Activated effector memory CD4-positive, alpha-beta T cell treated with anti-CD3 and anti-CD28 coated beads, Interleukin-2, amount 50 U/mL, for 16 hours (primary cell): ENCODE data around the gene CXCR2.
A peak's percentile ranks its signal among the peaks of the same experiment; 100 is the strongest.
"Not testable (repeated sequence)": the region's sequence is repeated elsewhere in the genome, so short reads cannot be mapped to it uniquely, and the experiment has no call there.

Experiments
- DNase-seq: peaks from one replicate; pipeline ENCODE4 v3.0.0-alpha.2; 2020

CXCR2 gene

DNA sequence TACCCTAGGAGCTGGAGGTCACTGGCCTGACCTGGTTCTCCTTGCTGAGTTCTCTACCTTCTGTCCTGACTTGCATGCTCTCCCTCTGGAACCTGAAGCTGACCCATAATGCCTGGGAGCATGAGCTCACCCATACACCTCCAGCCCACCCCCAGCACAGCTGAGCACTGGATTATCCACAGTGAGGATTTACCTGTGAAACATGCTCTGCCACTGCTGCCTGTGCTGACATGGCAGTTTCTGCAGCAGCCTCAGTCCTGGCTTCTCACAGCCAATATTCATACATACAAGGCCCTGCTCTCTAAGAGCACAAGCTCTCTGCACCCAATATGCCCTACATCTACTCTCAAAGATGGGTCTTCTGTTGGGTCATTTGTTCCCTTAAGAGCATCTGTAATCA lies 5.0 kb downstream of the CXCR2 start:
- no peak for DNase-seq

DNA sequence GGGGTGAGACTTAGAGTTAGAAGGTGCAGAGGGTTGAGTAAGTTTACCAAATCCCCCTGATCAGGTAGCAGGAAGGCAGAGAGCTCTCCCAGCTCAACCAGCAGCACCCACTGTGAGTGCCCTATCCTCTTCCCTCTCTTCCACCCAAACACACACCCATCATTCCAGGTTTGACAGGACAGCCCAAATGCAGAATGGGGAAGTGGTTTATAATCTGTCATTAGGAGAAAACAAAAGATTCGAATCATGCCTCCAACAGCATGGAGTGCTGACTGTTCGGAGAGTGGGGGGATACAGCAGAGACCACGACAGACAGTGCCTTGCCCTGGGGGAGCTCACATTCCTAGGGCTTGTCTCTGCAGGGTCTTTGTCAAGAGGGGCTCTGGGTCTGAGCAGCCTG lies 11.7 kb downstream of the CXCR2 start:
- DNase-seq: no peak

DNA sequence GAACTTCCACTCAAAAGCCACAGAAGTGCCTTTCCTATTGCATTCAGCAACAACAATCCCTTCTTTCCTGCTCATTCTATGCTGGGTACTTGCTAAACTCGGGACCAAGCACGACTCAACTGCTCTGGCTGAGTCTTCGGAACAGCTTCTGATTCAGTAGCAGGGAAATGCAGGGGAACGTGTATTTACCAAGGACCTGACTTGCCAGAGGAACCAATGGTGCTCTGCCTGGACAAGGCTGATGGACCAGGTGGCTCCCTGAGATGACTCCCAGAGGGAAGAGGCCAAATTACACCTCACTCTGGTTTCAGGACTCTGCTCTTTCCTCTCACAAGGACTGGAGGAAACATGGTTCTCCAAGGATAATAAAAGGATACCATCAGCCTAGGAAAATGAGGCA lies 12.2 kb downstream of the CXCR2 start:
- DNase-seq: no peak

DNA sequence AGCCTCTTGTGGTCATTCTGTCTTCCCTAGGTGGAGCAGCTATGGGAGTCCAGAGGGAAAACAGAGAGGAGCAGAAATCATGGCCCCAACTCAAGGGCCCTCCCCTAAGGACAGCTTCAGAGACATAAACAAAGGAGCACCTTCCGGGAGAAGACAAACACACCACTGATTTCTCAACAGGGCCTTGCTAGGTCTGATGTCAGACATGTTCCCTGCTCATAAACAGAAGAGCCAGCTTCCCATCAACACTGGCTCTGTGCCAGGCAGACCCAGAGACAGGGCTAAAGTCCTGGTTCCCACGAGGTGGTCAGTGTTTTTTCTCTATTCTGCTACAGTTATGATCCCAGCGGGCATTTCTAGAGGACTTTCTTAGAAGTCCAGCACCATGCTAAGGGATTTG lies 19.3 kb downstream of the CXCR2 start:
- no peak for DNase-seq

DNA sequence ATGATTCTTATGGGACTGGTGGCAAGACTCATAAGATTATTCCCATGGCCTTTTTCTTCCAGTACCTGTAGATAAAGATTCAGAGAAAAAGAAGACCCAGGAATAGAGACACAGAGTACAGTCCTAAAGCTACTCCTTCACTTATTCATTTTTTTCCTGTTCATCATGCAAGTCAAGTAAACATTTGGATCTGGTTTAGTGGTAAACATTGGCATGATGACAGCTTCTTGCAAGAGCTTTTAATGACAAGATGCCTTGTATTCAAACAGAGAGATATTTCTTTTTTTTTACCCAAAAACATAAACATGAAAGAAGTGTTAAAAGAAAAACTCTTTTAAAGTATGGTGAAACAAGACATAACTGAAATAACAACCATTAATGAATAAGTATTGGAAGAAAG lies 20.2 kb downstream of the CXCR2 start:
- DNase-seq: no peak

DNA sequence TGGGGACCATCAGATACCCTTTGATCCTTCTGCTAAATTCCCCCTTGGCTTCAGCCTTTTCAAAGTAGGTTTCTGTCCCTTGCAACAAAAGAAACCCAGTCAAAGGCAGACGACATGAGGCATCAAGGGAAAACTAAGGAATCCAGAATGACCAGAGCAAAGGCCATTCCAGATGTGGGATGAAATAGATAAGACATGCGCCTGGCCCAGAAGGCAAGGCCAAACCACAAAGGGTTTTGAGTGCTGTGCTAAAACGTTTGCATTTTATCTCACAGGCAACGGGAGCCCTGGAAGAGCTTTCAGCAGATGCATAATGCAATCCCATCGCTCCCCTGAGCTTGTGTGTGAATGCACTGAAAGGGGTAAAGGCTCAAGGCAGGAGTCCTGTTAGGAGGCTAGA lies 23.3 kb downstream of the CXCR2 start:
- DNase-seq: no peak

DNA sequence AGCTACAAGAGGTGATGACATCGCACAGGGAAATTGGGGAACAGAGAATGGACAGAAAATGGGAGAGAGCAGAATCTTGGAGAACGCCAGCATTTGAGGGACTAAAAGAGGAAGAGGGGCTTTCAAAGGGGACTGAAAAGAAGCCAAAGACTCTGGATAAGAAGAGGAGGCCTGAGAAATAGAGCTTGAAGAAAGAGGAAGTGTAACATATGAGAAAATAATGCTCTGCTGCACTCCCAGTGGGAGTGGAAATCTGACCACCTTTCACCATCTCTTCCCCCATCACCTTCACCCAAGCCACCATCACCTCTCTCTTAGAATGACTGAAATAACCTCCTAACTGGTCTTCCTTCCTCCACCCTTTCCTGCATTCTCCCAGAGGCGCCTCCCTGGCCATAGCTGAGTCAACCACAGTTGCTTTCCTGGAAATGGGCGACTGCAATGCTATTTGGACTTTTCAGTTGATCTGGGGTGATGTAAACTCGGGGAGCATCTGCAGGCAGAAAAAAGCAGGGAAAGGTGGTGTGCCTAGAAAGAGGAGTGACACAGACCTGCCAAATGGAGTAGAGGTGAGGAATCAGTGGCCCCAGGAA lies 24.1 kb downstream of the CXCR2 start:
- peak; percentile 16 for DNase-seq

DNA sequence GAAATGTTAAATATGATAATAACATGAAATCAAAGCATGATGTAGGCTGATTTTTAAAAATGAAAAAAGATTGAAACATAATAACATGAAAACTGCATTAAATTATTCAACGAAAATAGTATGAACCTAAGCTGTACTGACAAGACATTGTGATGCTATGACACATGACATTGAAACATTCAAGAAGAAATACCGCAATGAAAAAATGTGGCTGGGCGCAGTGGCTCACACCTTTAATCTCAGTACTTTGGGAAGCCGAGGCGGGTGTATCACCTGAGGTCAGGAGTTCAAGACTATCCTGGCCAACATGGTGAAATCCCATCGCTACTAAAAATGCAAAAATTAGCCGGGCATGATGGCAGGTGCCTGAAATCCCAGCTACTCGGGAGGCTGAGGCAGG lies 26.3 kb downstream of the CXCR2 start:
- no peak for DNase-seq

DNA sequence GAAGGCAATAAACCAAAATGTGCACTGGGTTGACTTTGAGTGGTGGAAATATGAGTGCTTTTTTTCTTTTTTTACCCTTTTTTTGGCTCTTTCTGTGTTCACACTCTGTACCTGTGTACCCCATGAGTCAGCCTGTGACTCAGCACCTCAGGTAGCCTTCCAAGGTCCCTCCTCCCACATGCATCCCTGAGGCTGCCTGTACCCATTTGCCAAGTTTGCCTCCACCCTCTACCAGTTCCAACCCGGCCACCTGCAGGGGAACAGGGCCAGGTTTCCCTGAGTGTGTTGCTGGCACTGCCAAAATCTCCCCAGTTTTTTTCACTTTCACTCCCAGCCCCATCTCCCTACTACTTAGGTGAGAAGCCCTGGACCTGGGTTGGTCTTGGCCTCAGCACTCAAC lies 26.9 kb downstream of the CXCR2 start:
- no peak for DNase-seq

DNA sequence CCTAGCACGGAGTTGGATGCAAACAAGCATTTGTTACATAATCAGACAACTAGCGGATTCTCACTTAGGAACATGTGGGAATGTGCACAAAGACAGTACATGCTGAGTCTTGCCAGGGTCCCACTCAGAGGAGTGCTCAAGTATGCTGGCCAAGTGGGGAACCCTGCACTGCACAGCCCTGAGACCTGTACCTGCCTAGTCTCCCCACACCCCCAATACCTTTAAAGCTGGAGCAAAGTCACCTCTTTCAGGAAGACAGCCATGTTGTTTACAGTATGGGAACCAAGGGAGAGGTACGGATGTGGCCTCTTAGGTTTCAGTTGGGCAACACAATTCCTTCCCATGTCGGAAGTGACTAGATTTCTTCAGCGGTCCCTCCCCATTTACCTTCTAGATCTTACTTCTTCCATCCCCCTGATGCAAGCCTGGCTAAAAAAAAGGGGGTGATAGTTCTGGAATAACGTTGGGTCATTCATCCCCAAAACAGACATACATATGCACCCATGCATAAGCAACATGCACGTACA lies 30.2 kb downstream of the CXCR2 start:
- DNase-seq: no peak

DNA sequence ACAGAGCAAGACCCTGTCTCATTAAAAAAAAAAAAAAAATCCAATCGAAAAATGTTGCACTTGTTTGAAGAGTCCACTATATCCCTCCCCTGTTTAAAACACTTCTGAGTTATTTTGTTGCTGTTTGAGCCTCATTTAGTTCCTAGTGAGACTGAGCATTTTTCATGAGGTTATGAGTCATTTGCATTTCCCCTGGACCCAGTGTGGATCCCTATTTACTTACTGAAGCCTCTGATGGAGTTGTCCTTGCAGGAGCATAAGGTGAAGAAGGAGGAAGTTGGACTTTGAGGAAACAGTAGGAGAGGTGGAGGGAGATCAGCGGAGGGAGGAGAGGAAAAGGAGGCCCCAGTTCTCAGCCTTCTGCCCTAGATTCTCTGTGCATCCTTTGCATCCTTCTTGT lies 35.8 kb downstream of the CXCR2 start:
- DNase-seq: no peak

DNA sequence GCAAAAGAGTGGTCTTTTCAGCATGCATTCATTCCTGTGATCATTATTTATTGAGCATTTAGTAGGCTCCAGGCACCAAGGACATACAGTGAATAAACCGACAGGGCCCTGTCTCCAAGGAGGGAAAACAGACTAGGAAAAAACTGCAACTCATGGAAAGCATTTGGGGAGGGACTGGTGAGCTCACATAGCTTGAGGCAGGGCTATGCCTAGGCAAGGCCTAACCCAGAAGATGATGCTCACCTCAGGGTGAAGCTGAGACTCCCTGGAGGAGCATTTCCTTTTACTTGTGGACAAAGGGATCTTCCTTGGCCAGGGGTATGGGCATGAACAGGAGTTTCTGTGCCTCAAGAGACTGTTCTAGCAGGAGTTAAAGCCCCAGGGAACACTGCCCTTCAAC lies 37.0 kb downstream of the CXCR2 start:
- no peak for DNase-seq

DNA sequence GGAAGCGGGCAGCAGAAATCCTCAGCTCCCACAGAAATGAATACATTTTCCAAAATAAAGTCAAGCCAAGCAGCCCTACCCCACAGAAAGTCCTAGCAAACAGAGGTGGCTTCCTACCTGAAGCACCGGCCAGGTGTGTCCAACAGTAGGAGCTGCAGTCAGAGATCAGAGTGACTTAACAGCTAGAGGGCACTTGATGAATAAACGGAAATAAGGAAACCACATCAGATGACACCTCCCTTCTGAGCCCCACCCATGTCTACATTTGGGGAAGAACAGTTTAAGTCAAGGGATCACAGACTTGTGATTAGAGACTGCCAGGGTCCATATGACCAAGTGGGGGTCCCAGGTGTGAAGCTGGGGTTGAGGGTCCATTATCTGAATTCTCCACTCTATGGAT lies 41.0 kb downstream of the CXCR2 start, which contains the start of gene CXCR1:
Gene CXCR1 (minus strand): TSS at position 172 of the 400 bp plus-strand sequence. CDS start 1,751 bp downstream, outside the sequence.
- DNase-seq: peak; percentile 67

DNA sequence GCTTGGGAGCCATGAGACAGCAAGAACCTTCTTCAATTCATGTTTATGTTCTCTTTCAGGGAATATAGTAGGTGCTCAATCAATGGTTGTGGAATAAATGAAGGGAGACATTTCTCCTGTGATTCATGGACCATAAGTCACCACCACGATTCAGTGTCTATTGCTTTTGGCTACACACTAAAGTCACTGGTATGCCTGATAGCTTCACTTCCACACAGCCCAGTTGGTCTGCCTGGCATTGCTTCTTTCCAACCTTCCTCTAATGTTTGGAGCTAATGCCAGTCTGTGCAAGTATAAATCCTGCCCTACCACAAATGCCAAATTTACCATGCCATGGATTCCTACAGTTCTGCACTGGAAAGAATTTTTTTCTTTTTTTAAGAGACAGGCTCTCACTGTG lies 42.2 kb downstream of the CXCR2 start:
- no peak for DNase-seq

DNA sequence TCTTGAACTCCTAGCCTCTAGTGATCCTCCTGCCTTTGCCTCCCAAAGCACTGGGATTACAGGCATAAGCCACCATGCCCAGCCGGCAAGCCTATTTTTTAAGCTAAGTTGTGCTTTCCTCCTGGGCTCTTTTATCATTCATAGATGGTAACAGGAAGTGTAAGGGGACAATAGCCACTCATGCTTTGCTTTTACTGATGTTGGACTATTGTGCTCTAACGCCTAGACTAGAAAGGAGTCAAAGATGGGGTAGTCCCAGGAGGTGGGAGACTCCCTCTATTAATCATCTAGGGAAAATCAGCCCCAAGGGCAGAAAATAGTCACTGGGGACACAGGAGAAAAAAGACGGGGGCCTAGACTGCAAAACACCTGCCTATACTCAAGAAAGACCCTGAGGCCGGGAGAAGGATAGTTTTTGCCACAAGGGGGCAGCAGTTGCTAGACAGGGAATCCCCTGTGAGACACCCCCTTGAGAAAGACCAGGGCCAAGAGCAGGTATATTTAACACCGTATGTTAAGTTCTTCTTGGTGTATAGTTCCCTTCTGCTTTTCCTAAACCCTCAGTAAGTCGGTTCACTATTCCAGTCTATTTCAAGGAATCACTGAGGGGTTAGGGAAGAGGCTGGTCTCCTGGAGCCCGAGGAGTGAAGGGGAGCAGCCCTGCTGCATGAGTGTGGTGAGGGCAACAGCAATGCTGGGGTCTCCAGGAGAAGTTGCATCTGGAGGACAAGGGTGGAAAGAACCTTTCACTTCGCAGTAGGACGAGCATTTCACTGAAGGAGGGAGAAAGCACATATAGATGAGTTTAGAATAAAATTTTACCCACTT lies 43.0 kb downstream of the CXCR2 start:
- DNase-seq: peak; percentile 85

DNA sequence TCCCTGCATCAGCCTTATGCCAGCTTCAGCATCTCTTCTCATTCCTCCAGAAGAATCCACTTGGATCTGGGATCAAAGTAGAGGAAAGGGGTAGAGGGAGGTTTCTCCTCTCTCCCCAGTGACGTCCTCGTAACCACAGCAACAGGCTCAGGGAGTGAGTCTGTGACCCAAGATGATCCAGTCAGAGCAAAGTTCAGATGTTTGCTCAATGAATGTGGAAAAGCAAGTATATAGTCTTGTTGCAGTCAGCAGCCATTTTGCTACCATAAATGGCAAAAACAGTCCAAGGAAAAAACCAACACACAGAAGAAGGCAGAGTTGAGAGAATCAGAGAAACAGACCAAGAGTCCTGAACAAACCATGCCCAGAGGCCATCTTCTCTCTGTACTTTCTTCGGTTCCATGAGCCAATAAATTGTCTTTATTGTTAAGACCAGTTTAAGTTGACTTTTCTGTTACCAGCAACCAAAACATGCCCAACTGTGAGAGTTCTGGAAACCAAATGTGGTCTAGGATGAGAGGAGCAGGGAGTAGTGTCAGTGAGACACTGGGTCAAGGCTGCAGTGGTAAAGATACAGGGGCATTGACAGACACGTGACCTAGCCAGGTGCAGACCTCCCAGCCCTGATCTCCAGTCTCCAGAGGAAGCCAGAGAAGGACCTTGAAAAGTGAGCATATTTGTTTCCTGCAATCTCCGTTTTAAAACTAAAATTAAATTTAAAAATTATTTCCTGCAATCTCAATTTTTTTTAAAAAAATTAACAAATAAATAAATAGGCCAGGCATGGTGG lies 44.1 kb downstream of the CXCR2 start:
- no peak for DNase-seq

DNA sequence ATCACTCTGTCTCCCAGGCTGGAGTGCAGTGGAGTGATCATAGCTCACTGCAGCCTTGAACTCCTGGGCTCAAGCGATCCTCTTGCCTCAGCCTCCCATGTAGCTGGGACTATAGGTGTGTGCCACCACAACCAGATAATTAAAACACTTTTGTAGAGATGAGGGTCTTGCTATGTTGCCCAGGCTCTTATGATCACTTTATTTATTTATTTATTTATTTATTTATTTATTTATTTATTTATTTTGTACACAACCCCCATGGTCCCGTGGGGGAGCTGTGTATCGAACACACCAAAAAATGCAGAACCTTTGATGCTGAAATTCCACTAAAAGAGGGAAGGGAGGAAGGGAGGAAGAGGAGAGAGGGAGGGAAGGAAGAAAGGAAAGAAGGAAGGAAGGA lies 45.9 kb downstream of the CXCR2 start:
- DNase-seq: not testable (repeated sequence)

DNA sequence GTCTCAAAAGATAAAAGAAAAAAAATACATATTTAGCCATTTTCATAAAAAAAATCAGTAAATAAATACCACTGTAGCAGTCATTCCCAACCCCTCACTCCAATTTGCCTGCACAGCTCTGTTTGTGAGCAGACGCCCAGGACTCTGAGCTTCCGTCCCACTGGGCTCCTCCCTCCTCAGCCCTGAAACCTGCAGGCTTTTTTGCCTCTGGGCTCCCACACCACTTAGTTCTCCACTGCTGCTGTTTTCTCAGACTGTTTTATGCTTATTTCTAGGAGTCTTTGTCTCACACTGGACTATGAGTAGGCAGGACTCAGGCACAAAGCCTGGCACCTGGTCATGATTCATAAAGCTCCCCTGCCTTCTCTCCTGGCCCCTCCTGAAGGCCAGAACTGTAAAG lies 47.0 kb downstream of the CXCR2 start:
- DNase-seq: no peak

DNA sequence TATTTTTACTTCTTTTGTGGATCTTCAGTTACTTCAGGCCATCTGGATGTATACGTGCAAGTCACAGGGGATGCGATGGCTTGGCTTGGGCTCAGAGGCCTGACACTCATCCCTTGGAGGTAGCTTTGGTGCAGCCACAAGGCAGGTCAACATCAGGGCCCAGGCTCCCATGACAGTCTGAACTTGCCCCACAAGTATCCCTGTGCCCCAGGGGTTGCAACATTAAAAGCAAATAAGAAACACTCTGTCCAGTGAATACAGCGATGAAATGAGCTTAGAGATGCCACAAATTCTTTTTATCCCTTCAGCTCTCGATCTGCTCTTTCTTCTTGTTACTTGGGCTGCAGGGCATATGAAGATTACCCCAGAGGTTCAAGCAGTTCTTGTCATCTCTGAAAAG lies 54.0 kb downstream of the CXCR2 start:
- DNase-seq: no peak

DNA sequence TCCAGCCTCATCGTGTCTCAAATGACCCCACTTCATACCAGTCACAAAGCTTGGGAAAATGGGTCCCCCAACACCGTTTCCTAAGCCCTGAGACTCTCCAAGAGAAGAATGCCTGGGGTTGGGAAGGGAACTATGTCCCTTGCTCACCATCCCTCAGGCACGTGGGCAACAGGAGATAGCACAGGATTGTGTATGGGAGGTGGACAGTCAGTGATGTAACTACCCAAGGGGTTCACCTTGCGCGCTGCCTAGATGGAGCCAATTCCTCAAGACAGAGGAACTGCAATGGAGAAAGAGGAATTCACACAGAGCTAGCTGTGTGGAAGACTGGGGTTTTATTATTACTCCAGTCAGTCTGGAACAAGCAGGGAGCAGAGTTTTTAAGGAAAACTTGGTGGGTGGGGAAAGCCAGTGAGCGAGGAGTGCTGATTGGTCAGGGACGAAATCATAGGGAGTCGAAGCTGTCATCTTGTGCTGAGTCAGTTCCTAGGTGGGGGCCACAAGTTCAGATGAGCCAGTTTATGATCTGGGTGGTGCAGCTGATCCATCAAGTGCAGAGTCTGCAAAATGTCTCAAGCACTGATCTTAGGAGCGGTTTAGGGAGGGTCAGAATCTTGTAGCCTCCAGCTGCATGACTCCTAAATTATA lies 54.8 kb downstream of the CXCR2 start:
- DNase-seq: no peak

DNA sequence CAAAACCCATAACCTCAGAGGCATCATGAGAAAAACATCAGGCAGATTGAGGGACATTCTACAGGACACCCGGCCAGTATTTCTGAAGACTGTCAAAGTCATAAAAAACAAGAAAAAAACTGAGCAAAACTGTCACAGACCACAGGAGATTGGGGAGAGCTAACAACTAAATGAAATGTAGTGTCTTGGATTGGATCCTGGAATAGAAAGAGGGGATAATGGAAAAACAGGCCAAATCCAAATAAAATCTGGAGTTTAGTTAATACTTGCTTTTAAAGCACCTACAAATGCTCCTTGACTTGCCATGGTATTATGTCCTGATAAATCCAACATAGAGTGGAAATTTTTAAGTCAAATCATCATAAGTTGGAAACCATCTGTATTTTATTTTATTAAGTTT lies 58.5 kb downstream of the CXCR2 start:
- DNase-seq: no peak

DNA sequence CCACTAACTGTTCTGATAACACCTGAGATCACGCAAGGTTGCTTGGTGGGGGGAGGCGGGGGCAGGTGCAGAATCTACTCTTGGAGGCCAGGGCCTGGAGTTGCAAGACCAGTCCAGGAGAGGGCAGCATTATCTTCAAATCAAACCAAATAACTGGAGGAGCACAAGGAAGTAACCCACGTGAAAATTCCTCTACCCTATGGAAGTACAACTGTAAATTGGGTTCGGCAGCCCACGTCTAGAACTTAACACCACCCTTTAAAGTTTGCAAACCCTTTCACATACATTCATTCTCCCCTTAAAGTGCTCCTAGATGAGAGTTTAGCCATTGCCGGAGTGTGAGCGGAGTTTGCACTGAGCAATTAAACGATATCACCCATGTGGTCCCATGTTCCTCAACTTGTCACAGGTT lies 60.5 kb downstream of the CXCR2 start:
- DNase-seq: peak; percentile 86
